Skeletal muscle tissue (tissue), 4 donors: ENCODE results near the gene STK10. TPM values are rescaled to one million over a fixed set of nuclear protein-coding genes. Genes with fewer than 3 reads are reported as not detected.

Experiments used
- H3K27ac ChIP-seq: one replicate; pipeline ENCODE4 v1.7.0; 2013; ENCODE audit warnings: mild to moderate bottlenecking, low read depth, low read length, inconsistent platforms
- H3K27me3 ChIP-seq, 3 donors: one replicate each; pipeline ENCODE4 v1.7.0; 2013; ENCODE audit warnings: low read length in 3 of 3; ENCODE audit not compliant: control insufficient read depth in 3 of 3, insufficient read depth in 3 of 3
- H3K36me3 ChIP-seq, 3 donors: one replicate each; pipeline ENCODE4 v1.7.0; 2013; ENCODE audit warnings: low read length in 3 of 3; ENCODE audit not compliant: control insufficient read depth in 3 of 3, insufficient read depth in 3 of 3
- H3K4me1 ChIP-seq, 3 donors: one replicate each; pipeline ENCODE4 v1.7.0; 2013; ENCODE audit warnings: low read length in 3 of 3, mild to moderate bottlenecking in 3 of 3; ENCODE audit not compliant: control insufficient read depth in 3 of 3, insufficient read depth in 3 of 3
- H3K4me3 ChIP-seq, 3 donors: one replicate each; pipeline ENCODE4 v1.7.0; 2013; ENCODE audit warnings: low read length in 3 of 3
- H3K9ac ChIP-seq, 3 donors: one replicate each; pipeline ENCODE4 v1.7.0; 2013; ENCODE audit warnings: low read length in 3 of 3, mild to moderate bottlenecking in 3 of 3, moderate library complexity in 2 of 3, low read depth in 1 of 3
- H3K9me3 ChIP-seq, 3 donors: one replicate each; pipeline ENCODE4 v1.7.0; 2013; ENCODE audit warnings: low read length in 3 of 3; ENCODE audit not compliant: control insufficient read depth in 3 of 3
- total RNA-seq: library from RNA; depleted of rRNA; stranded (reverse); fragments of >200 nt; gene quantifications from one replicate; pipeline ENCODE4 v1.2.3, GENCODE V29; 2014
- donor health status: Osteomylitis.

Gene STK10
- total RNA-seq, 1 donor from 2014 or later: 12.0 TPM

GRCh38 chr5:172133359-172134029 lies 54.5 kb downstream of the STK10 start:
- H3K9me3 ChIP-seq: no peaks in the 10 kb centered on the region
- H3K4me3 ChIP-seq: no peak overlapping the region
- no peak overlapping the region for H3K9ac ChIP-seq
- H3K27ac ChIP-seq: no peak overlapping the region
- H3K27me3 ChIP-seq: no peaks in the 10 kb centered on the region
- H3K36me3 ChIP-seq: no peaks in the 10 kb centered on the region
- peaks cover 0 to 4% (median 2%) of the 10 kb centered on the region in 3 donors for H3K4me1 ChIP-seq

DNA sequence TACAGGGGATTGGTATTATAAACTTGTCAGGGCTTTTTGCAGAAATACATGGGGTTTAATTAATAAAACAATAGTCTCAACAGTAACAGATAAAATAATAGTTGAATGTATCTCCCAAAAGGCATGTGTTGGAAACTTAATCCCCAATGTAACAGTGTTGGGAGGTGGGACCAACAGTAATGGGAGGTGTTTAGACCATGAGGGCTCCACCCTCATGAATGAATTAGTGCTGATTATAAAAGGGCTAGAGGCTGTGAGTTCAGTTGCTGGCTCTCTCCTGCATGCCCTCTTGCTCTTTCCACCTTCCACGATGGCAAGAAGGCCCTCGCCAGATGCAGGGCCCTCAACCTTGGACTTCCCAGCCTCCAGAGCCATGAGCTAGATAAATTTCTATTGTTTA lies 56.3 kb downstream of the STK10 start:
- H3K27me3 ChIP-seq: no peaks in the 10 kb centered on the region
- peaks cover 0 to 4% (median 2%) of the 10 kb centered on the region in 3 donors for H3K4me1 ChIP-seq
- H3K27ac ChIP-seq: peak overlapping the region; percentile 1
- no peaks in the 10 kb centered on the region for H3K36me3 ChIP-seq
- no peak overlapping the region for H3K4me3 ChIP-seq
- H3K9ac ChIP-seq: no peak overlapping the region
- H3K9me3 ChIP-seq: no peaks in the 10 kb centered on the region

- Histone ChIP-seq H3K27ac (no peak overlapping the region), H3K4me1 (peaks cover 0 to 4% (median 2%) of the 10 kb centered on the region in 3 donors), H3K36me3 (no peaks in the 10 kb centered on the region)
Measured at GRCh38 chr5:172129256-172129910, 58.6 kb downstream of the STK10 start.

DNA sequence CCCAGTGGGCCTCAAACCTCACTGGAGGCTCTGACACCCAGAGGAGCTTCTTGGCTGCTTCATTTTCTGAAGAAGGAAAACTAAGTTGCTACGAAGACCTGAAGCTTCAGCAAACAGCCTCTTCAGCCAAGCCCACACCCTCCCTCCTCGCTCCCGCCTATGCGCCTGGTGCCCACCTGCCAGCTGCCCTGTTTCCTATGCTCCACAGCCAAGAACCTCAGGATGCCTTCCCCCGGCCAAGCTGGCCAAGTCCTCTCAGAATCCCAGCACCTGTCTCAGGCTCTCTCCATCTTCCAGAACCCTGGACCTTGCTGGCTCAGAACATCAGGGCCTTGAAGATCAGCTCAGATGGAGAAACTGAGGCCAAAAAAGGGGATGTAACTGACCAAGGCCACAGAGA lies 60.4 kb downstream of the STK10 start:
- no peaks in the 10 kb centered on the region for H3K27me3 ChIP-seq
- no peaks in the 10 kb centered on the region for H3K9me3 ChIP-seq
- peaks cover 0 to 2% (median under 1%) of the 10 kb centered on the region in 3 donors for H3K4me1 ChIP-seq
- H3K36me3 ChIP-seq: no peaks in the 10 kb centered on the region
- no peak overlapping the region for H3K27ac ChIP-seq
- no peak overlapping the region for H3K9ac ChIP-seq
- no peak overlapping the region for H3K4me3 ChIP-seq

More at GRCh38 chr5:172129256-172129910, 58.6 kb downstream of the STK10 start:
- Histone ChIP-seq H3K4me3 (no peak overlapping the region), H3K9ac (no peak overlapping the region), H3K27me3 (no peaks in the 10 kb centered on the region), H3K9me3 (no peaks in the 10 kb centered on the region)

GRCh38 chr5:172123269-172123692 lies 64.7 kb downstream of the STK10 start:
- peaks cover 2 to 4% (median 3%) of the 10 kb centered on the region in 3 donors for H3K4me1 ChIP-seq
- H3K9me3 ChIP-seq: no peaks in the 10 kb centered on the region
- H3K4me3 ChIP-seq: no peak overlapping the region
- H3K27ac ChIP-seq: no peak overlapping the region
- H3K9ac ChIP-seq: no peak overlapping the region
- H3K27me3 ChIP-seq: no peaks in the 10 kb centered on the region
- H3K36me3 ChIP-seq: no peaks in the 10 kb centered on the region

- Histone ChIP-seq H3K27me3 (no peaks in the 10 kb centered on the region), H3K9ac (no peak overlapping the region), H3K9me3 (no peaks in the 10 kb centered on the region), H3K27ac (no peak overlapping the region), H3K4me1 (peaks cover 2 to 5% (median 3%) of the 10 kb centered on the region in 3 donors), H3K36me3 (peaks cover 0 to 2% (median 0%) of the 10 kb centered on the region in 3 donors), H3K4me3 (no peak overlapping the region)
Measured at GRCh38 chr5:172119921-172120688, 67.9 kb downstream of the STK10 start.

- Histone ChIP-seq H3K36me3 (peaks cover 0 to 2% (median 0%) of the 10 kb centered on the region in 3 donors), H3K27me3 (no peaks in the 10 kb centered on the region), H3K4me1 (peaks cover 3 to 8% (median 6%) of the 10 kb centered on the region in 3 donors), H3K9ac (no peak overlapping the region), H3K9me3 (no peaks in the 10 kb centered on the region), H3K27ac (no peak overlapping the region), H3K4me3 (no peak overlapping the region)
Measured at GRCh38 chr5:172118891-172119290, 69.1 kb downstream of the STK10 start.

DNA sequence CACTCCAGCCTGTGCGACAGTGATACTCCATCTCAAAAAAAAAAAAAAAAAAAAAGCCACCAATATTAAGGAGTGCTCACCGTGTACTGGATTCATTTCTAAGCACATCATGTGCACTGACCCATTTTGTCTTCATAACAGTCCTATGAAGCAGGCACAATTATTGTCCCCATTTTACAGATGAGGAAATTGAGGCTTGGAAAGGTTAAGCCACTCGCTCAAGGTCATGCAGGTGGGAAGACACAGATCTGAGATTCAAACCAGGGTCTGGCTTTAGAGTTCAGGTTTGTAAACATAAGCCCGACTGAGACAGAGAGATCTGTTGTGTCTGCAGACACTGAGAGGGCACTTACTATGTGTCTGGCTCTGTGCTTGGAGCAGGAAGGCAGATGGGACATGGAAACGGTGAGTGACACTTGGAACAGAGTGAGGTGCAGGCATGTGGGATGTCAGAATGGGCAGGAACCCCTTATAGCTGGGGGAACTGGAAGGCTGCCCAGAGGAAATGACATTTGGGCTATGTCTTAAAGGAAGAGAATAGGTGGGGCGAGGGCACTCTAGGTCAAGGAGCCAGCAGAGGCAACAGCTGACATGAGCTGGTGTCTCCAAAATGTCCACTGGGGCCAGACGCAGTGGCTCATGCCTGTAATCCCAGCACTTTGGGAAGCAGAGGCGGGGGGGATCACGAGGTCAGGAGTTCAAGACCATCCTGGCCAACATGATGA lies 69.9 kb downstream of the STK10 start:
- H3K4me1 ChIP-seq: peaks cover 3 to 6% (median 5%) of the 10 kb centered on the region in 3 donors
- H3K27me3 ChIP-seq: no peaks in the 10 kb centered on the region
- H3K9me3 ChIP-seq: no peaks in the 10 kb centered on the region
- peaks cover 0 to 2% (median 0%) of the 10 kb centered on the region in 3 donors for H3K36me3 ChIP-seq
- no peak overlapping the region for H3K9ac ChIP-seq
- no peak overlapping the region for H3K27ac ChIP-seq
- no peak overlapping the region for H3K4me3 ChIP-seq

- H3K4me1 ChIP-seq: peaks cover 12 to 21% (median 21%) of the 10 kb centered on the region in 3 donors
- no peaks in the 10 kb centered on the region for H3K27me3 ChIP-seq
- peaks cover 0 to 2% (median 0%) of the 10 kb centered on the region in 3 donors for H3K36me3 ChIP-seq
- H3K9ac ChIP-seq: no peak overlapping the region
- no peaks in the 10 kb centered on the region for H3K9me3 ChIP-seq
- no peak overlapping the region for H3K4me3 ChIP-seq
- H3K27ac ChIP-seq: no peak overlapping the region
Measured at GRCh38 chr5:172115541-172115982, 72.5 kb downstream of the STK10 start.
